Activated CD8-positive, alpha-beta T cell treated with anti-CD3 and anti-CD28 coated beads, Interleukin-2, amount 10 ng/mL, durations not matched to agents 7 days and 5 days (primary cell): ENCODE measurements around the gene DBN1. TPM values are rescaled to one million over a fixed set of nuclear protein-coding genes. Genes with fewer than 3 reads are reported as not detected.

ENCODE experiments used
- ATAC-seq: fragments of 150-1000 bp; cut with Tn5 transposase; one replicate; pipeline ENCODE4 v1.10.0; 2021; ENCODE audit warnings: moderate library complexity
- CTCF ChIA-PET: fragments of 350-600 bp; sonication (Branson Sonifier 250); formaldehyde crosslinking; loops from one replicate; lab custom pipeline; 2021; ENCODE audit warnings: antibody characterized with exemption; lab: Charles Lee
- POLR2A ChIA-PET: fragments of 350-600 bp; sonication (Branson Sonifier 250); formaldehyde crosslinking; loops from one replicate; lab custom pipeline; 2021; ENCODE audit warnings: antibody characterized with exemption; lab: Charles Lee
- DNase-seq: peaks from one replicate; pipeline ENCODE4 v3.0.0-alpha.2; 2020
- H3K27ac Mint-ChIP-seq: one replicate; pipeline ENCODE4 v1.8.0; 2021; ENCODE audit warnings: mild to moderate bottlenecking, mixed read lengths
- H3K27me3 Mint-ChIP-seq: one replicate; pipeline ENCODE4 v1.8.0; 2021; ENCODE audit warnings: low read depth, mixed read lengths
- H3K36me3 Mint-ChIP-seq: one replicate; pipeline ENCODE4 v1.8.0; 2021; ENCODE audit warnings: low read depth, mixed read lengths
- H3K4me1 Mint-ChIP-seq: one replicate; pipeline ENCODE4 v1.8.0; 2021; ENCODE audit warnings: low read depth, mixed read lengths
- H3K4me3 Mint-ChIP-seq: one replicate; pipeline ENCODE4 v1.8.0; 2021; ENCODE audit warnings: mild to moderate bottlenecking, mixed read lengths
- H3K9me3 Mint-ChIP-seq: one replicate; pipeline ENCODE4 v1.8.0; 2022; ENCODE audit warnings: mixed read lengths; ENCODE audit not compliant: insufficient read depth
- total RNA-seq, 2 experiments: library from RNA; stranded (reverse); gene quantifications; one replicate each; pipeline ENCODE4 v1.2.3, GENCODE V29; 2021

Gene DBN1
- total RNA-seq, 2 experiments from 2014 or later: 92.9 to 104 TPM

DNA sequence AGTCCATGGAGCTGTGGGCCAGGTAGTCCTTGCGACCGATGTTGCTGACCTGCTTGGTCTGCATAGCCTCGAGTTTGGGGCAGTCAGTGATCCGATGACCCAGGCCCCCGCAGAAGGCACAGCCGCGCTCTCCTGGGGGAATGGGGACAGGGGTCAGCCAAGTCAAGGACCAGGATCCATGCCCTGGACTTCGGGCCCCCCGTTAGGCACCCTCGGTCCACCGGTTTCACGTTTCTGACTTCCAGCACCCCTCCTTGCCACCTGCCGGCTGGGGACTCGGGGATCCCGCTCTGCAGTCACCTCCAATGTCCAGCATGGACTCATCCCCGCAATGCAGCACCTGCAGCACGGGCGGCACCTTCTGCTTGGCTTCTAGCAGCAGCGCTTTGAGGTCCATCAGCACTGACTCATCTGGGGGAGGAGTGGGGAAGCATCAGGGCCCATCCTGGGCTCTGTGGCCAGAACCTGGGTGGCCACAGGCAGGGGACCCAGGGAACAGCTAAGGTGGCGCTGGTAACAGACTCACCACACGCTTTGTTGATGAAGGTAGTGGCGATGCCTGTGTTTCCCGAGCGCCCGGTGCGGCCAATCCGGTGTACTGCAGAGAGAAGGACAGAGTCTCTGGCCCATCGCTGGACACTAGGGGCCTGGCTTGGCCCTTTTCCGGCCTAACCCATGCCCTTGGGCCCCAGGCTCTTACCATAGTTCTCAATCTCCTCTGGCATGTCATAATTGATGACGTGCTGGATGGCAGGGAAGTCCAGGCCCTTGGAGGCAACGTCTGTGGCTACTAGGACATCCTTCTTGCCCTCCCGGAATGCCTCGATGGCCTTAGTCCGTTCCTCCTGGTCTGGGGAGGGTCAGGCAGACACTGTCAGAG, 38.6 kb upstream of the DBN1 start:
- DNase-seq: no peak
- ATAC-seq: no peak
- H3K36me3 Mint-ChIP-seq: peaks cover 53% of the 10 kb centered on the region
- no peak overlapping the region for H3K27ac Mint-ChIP-seq
- POLR2A ChIA-PET: no interaction called here
- no peaks in the 10 kb centered on the region for H3K9me3 Mint-ChIP-seq
- CTCF ChIA-PET: interaction anchor here (3.5 kb wide), 1 partner anchor 11 kb away, joined by 23 read pairs; no protein-coding TSS in a partner anchor
- no peaks in the 10 kb centered on the region for H3K27me3 Mint-ChIP-seq
- no peak overlapping the region for H3K4me3 Mint-ChIP-seq
- H3K4me1 Mint-ChIP-seq: peaks cover 34% of the 10 kb centered on the region

- H3K9me3 Mint-ChIP-seq: no peaks in the 10 kb centered on the region
- peaks cover 47% of the 10 kb centered on the region for H3K36me3 Mint-ChIP-seq
- ChIA-PET CTCF (interaction anchor here (3.5 kb wide), 1 partner anchor 10 kb away, joined by 23 read pairs; no protein-coding TSS in a partner anchor), POLR2A (no interaction called here)
- ATAC-seq (no peak), DNase-seq (no peak)
- H3K4me3 Mint-ChIP-seq: no peak overlapping the region
- H3K27ac Mint-ChIP-seq: no peak overlapping the region
- peaks cover 27% of the 10 kb centered on the region for H3K4me1 Mint-ChIP-seq
- H3K27me3 Mint-ChIP-seq: no peaks in the 10 kb centered on the region
Measured at GRCh38 chr5:177511181-177511580, 37.7 kb upstream of the DBN1 start.

DNA sequence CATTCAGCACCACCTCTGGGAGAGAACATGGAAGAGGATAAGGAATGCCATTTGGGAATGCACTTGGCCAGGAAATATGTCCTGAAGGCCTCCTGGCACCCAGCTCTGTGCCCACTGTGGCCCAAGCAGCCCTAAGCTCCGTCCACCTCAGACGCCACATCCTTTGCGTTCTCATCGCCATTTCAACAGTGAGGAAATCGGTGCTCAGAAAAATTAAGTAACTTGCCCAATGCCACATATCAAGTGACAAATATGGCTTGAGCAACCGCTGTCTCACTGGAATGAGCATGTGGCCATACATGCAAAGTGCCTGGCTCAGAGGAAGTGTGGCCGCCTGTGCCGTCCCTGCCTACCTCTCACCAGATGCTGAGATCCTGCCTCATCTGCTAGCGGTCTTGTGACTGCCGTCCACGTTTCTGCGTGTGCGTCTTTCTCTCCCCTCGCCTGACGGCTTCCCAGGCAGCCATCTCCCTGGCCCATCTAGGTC, 37.2 kb upstream of the DBN1 start:
- Mint-ChIP-seq H3K36me3 (peaks cover 41% of the 10 kb centered on the region), H3K4me1 (peaks cover 22% of the 10 kb centered on the region), H3K27me3 (no peaks in the 10 kb centered on the region), H3K27ac (no peak overlapping the region), H3K9me3 (no peaks in the 10 kb centered on the region), H3K4me3 (no peak overlapping the region)
- no peak for DNase-seq
- ChIA-PET POLR2A (no interaction called here), CTCF (interaction anchor here (3.5 kb wide), 1 partner anchor 10 kb away, joined by 23 read pairs; no protein-coding TSS in a partner anchor)
- ATAC-seq: no peak

DNA sequence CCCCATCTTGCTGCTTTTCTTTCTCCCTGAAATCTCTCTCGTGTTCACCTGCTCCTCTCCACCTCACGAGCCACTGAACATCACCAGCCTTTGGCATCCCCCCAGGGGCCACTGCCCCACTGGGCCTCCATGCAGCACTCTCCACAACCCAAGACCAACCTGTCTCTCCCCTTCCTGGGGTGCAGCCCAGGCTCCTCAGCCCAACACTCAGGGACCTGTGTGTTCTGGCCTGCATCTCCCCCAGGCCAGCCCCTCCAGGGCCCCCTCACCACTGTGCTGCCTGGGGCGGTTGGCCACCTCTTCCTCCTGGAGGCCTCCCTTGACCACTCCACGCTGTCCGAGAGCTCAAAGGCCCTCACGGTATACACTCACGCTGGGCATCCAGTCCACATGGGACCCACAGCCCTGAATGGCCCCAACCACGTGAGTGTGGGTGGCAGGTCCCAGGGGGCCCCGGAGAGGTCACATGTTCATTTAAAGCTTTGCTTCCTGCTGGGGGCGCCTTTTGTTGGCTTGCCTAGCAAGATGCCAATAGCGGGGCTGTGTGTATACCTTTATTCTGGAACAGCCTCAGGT, 36.6 kb upstream of the DBN1 start:
- H3K27ac Mint-ChIP-seq: peak overlapping the region; percentile 63
- no peak for ATAC-seq
- H3K4me1 Mint-ChIP-seq: peaks cover 16% of the 10 kb centered on the region
- ChIA-PET POLR2A (no interaction called here), CTCF (interaction anchor here (3.5 kb wide), 1 partner anchor 9 kb away, joined by 23 read pairs; no protein-coding TSS in a partner anchor)
- H3K36me3 Mint-ChIP-seq: peaks cover 36% of the 10 kb centered on the region
- no peaks in the 10 kb centered on the region for H3K27me3 Mint-ChIP-seq
- H3K4me3 Mint-ChIP-seq: no peak overlapping the region
- DNase-seq: no peak
- H3K9me3 Mint-ChIP-seq: no peaks in the 10 kb centered on the region

- no peak for ATAC-seq
- H3K4me3 Mint-ChIP-seq: no peak within 1 kb of the TSS
- H3K36me3 Mint-ChIP-seq: peaks cover 30% of the 10 kb centered on the region
- CTCF ChIA-PET: interaction anchor here (1.7 to 4.8 kb wide), 4 partner anchors 8 to 119 kb away, joined by 6 to 23 read pairs (median 15); no protein-coding TSS in a partner anchor
- no peak for DNase-seq
- H3K27ac Mint-ChIP-seq: peak within 1 kb of the TSS; percentile 63
- H3K4me1 Mint-ChIP-seq: peaks cover 12% of the 10 kb centered on the region
- H3K9me3 Mint-ChIP-seq: no peaks in the 10 kb centered on the region
- POLR2A ChIA-PET: interaction anchor here (0.9 kb wide), 1 partner anchor 12 kb away, joined by 4 read pairs; the partner anchor contains the start of gene PDLIM7
- no peaks in the 10 kb centered on the region for H3K27me3 Mint-ChIP-seq
Measured at GRCh38 chr5:177509381-177509951, 36.0 kb upstream of the DBN1 start, which contains the start of gene DOK3. DOK3 (minus strand) TSS chr5:177509826; CDS start chr5:177509540, 286 bp downstream.

DNA sequence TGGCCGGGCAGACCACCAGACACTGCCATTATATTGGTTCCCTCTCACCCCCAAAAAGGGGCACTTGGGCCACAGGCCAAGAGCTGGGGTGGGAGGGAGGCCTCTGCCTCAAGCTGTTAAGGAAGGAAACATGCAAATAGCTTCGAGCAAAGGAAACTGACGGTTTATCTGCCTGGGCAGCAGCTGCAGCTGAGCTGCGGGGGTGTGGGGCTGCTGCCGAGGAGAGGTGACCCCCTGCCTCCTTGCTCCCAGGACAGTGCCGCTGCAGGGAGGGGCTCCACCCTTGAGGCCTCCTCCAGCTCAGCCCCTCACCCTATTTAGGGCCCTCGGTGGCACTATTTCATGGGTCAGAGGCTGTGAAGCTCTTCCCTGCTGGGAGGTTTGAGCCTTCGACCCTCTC, 35.4 kb upstream of the DBN1 start:
- POLR2A ChIA-PET: interaction anchor here (0.9 to 1.0 kb wide), 2 partner anchors 11 to 29 kb away, joined by 3 to 4 read pairs; partner anchors contain the start of gene PDLIM7
- no peak overlapping the region for H3K27ac Mint-ChIP-seq
- peaks cover 23% of the 10 kb centered on the region for H3K36me3 Mint-ChIP-seq

DNA sequence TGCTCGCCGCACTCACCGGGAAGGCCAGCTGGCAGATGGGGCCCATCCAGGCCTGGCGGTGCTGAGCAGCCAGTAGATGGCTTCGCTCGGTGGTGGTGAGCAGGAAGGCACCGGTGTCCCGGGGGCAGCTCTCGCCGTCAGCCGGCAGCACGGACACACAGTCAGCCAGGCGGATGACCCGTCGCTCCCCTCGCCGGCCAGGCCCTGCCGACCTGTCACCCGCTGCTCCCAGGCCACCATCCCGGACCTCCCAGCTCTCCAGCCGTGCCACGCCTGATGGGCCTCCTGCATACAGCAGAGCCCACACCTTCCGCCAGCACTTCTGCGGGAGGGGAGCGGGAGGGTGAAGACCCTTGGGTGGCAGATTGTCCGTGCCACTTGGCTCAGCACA, 34.8 kb upstream of the DBN1 start:
- ChIA-PET POLR2A (interaction anchor here (0.8 to 1.0 kb wide), 3 partner anchors 12 to 98 kb away, joined by 3 read pairs; no protein-coding TSS in a partner anchor), CTCF (interaction anchor here (1.2 to 4.8 kb wide), 5 partner anchors 15 to 119 kb away, joined by 4 to 23 read pairs (median 6); no protein-coding TSS in a partner anchor)
- DNase-seq: no peak
- peaks cover 9% of the 10 kb centered on the region for H3K4me1 Mint-ChIP-seq
- H3K27me3 Mint-ChIP-seq: no peaks in the 10 kb centered on the region
- no peak overlapping the region for H3K27ac Mint-ChIP-seq
- H3K9me3 Mint-ChIP-seq: no peaks in the 10 kb centered on the region
- H3K4me3 Mint-ChIP-seq: no peak overlapping the region
- H3K36me3 Mint-ChIP-seq: peaks cover 17% of the 10 kb centered on the region
- ATAC-seq: no peak

More for the DNA sequence above, 35.4 kb upstream of the DBN1 start:
- Mint-ChIP-seq H3K4me1 (peaks cover 9% of the 10 kb centered on the region), H3K4me3 (no peak overlapping the region), H3K9me3 (no peaks in the 10 kb centered on the region), H3K27me3 (no peaks in the 10 kb centered on the region)
- ATAC-seq (no peak), DNase-seq (no peak)
- CTCF ChIA-PET: interaction anchor here (1.7 to 4.8 kb wide), 4 partner anchors 8 to 118 kb away, joined by 6 to 23 read pairs (median 15); no protein-coding TSS in a partner anchor

DNA sequence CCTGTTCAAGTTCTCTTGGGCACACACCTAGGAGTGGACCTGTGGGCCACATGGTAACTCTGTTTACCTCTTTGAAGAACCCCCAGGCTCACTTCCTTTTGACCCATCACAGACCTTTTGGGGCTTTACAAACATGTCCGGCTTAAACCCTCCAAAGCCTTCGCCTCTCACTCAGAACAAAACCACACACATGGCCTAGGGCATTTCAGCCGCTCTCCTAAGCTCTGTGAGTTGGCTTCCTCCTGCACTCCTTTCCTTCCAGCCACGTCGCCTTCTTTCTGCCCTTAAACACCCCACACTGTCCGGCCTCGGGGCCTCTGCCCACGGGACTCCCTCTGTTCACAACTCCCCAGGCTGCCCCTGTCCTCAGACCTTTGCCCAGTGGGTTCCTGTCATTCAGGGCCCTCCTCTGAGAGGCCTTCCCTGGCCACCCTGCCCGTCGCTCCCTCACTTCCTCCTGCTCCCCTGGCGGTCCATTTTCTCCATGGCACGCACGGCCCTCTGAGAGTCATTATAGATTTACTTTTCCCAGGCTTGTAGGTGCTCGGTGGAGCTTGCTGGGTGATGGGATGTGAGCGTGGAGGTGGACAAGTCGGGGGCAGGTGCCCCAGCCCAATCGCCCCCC, 34.3 kb upstream of the DBN1 start:
- POLR2A ChIA-PET: interaction anchor here (0.8 to 1.0 kb wide), 3 partner anchors 10 to 99 kb away, joined by 3 to 4 read pairs (median 3); partner anchors contain the start of gene PDLIM7
- H3K4me1 Mint-ChIP-seq: peaks cover 9% of the 10 kb centered on the region
- no peaks in the 10 kb centered on the region for H3K9me3 Mint-ChIP-seq
- ATAC-seq (no peak), DNase-seq (no peak)
- H3K36me3 Mint-ChIP-seq: peaks cover 16% of the 10 kb centered on the region
- H3K27me3 Mint-ChIP-seq: no peaks in the 10 kb centered on the region
- no peak overlapping the region for H3K4me3 Mint-ChIP-seq
- CTCF ChIA-PET: interaction anchor here (1.2 to 4.8 kb wide), 5 partner anchors 15 to 118 kb away, joined by 4 to 23 read pairs (median 6); no protein-coding TSS in a partner anchor
- peak overlapping the region; percentile 3 for H3K27ac Mint-ChIP-seq

GRCh38 chr5:177507165-177507564, 33.7 kb upstream of the DBN1 start:
- Mint-ChIP-seq H3K4me3 (no peak overlapping the region), H3K36me3 (peaks cover 15% of the 10 kb centered on the region), H3K4me1 (peaks cover 10% of the 10 kb centered on the region), H3K27ac (no peak overlapping the region), H3K27me3 (no peaks in the 10 kb centered on the region), H3K9me3 (no peaks in the 10 kb centered on the region)
- CTCF ChIA-PET: interaction anchor here (1.2 to 4.8 kb wide), 5 partner anchors 50 to 118 kb away, joined by 4 to 23 read pairs (median 6); no protein-coding TSS in a partner anchor
- POLR2A ChIA-PET: interaction anchor here (1.0 kb wide), 1 partner anchor 9 kb away, joined by 4 read pairs; the partner anchor contains the start of gene PDLIM7
- DNase-seq (no peak), ATAC-seq (no peak)

DNA sequence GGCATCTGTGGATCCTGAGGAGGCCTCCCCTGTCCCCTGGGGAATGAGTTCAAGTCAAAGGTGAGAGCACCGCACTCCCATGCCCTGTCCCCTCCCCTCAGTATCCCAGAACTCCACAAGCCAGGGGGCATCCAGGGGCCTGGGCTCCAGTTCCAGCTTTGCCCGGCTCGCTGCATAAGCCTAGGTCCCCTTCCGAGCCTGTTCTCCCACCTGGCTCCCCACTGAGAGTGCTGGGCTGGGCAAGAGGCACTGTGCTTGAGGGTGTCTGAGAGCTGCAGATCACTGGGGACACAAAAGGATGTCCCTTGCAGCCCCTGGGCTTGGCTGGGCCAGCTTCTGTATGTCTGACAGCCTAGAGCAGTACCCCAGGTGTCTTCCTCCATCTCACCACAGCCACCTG, 31.6 kb upstream of the DBN1 start:
- no peak for DNase-seq
- CTCF ChIA-PET: interaction anchor here (0.7 to 4.8 kb wide), 4 partner anchors 48 to 115 kb away, joined by 3 to 23 read pairs (median 8); no protein-coding TSS in a partner anchor
- Mint-ChIP-seq H3K36me3 (no peaks in the 10 kb centered on the region), H3K4me3 (no peak overlapping the region), H3K27me3 (no peaks in the 10 kb centered on the region), H3K4me1 (peaks cover 15% of the 10 kb centered on the region), H3K27ac (no peak overlapping the region), H3K9me3 (no peaks in the 10 kb centered on the region)
- ATAC-seq: no peak
- POLR2A ChIA-PET: no interaction called here
